Measurements from ENCODE around the gene VPS52.

DNA sequence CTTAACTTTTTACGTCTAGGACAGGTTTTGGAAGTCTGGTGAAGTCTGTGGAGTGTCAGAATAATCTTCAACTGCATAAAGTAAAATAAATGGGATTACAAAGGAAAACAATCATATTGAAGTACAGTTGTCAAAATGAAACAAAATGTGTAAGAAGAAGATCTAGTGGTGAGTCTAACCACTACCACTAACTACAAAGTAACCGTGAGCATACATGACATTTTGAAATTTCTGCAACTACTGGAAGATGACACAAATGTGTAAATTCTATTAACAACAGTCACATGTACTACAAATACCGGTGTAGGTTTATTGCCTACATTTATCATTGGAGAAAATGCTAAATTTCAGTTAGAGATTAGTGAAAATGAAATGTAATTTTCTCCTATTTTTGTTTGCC is 29.7 kb downstream of the VPS52 start:
- TF ChIP-seq YY1 (IDR thresholded peaks at IDR 0.05; ENCODE audit: low read depth) (no peak), FOXM1 (IDR thresholded peaks at IDR 0.05; ENCODE audit: borderline replicate concordance, low read depth) (no peak), TAF1 (IDR thresholded peaks at IDR 0.05; ENCODE audit: low read depth) (no peak), NFIC (IDR thresholded peaks at IDR 0.05) (no peak), EP300 (IDR thresholded peaks at IDR 0.05; ENCODE audit: borderline replicate concordance) (no peak), TEAD4 (IDR thresholded peaks at IDR 0.05) (no peak)
- TF ChIP-seq, protein P1, sequence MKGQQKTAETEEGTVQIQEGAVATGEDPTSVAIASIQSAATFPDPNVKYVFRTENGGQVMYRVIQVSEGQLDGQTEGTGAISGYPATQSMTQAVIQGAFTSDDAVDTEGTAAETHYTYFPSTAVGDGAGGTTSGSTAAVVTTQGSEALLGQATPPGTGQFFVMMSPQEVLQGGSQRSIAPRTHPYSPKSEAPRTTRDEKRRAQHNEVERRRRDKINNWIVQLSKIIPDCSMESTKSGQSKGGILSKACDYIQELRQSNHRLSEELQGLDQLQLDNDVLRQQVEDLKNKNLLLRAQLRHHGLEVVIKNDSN (IDR thresholded peaks at IDR 0.05) = no peak
- TF ChIP-seq, protein P2, sequence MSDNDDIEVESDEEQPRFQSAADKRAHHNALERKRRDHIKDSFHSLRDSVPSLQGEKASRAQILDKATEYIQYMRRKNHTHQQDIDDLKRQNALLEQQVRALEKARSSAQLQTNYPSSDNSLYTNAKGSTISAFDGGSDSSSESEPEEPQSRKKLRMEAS (IDR thresholded peaks at IDR 0.05) = no peak

All from Ishikawa (cell line).